Activated CD8-positive, alpha-beta memory T cell treated with anti-CD3 and anti-CD28 coated beads, Interleukin-2, amount 50 U/mL, for 48 hours (primary cell): ENCODE data around the gene PCK1.

Experiments
- DNase-seq: peaks from one replicate; pipeline ENCODE4 v3.0.0-alpha.2; 2020

PCK1 gene

GRCh38 chr20:57589728-57590484, 29.0 kb downstream of the PCK1 start:
- no peak for DNase-seq

- DNase-seq, result no peak
Observed at GRCh38 chr20:57590485-57591288, 29.8 kb downstream of the PCK1 start.

- no peak for DNase-seq
Observed at GRCh38 chr20:57591289-57592229, 30.6 kb downstream of the PCK1 start.

- no peak for DNase-seq
Observed at GRCh38 chr20:57592263-57593092, 31.6 kb downstream of the PCK1 start.

GRCh38 chr20:57593134-57593886, 32.4 kb downstream of the PCK1 start:
- DNase-seq, result no peak

- peak; percentile 90 for DNase-seq
Observed at GRCh38 chr20:57594092-57594951, 33.4 kb downstream of the PCK1 start.

- DNase-seq, result no peak
Observed at GRCh38 chr20:57595041-57596030, 34.4 kb downstream of the PCK1 start.

GRCh38 chr20:57596358-57596757, 35.4 kb downstream of the PCK1 start:
- no peak for DNase-seq

GRCh38 chr20:57596998-57597939, 36.4 kb downstream of the PCK1 start:
- peak; percentile 94 for DNase-seq

- DNase-seq, result no peak
Observed at GRCh38 chr20:57598060-57598459, 37.1 kb downstream of the PCK1 start.

GRCh38 chr20:57598491-57598890, 37.6 kb downstream of the PCK1 start:
- no peak for DNase-seq

GRCh38 chr20:57600320-57601210, 39.7 kb downstream of the PCK1 start:
- no peak for DNase-seq

- no peak for DNase-seq
Observed at GRCh38 chr20:57601211-57601570, 40.3 kb downstream of the PCK1 start.

GRCh38 chr20:57601737-57602136, 40.8 kb downstream of the PCK1 start:
- DNase-seq, result no peak

- DNase-seq, result no peak
Observed at GRCh38 chr20:57603120-57603519, 42.2 kb downstream of the PCK1 start.

- no peak for DNase-seq
Observed at GRCh38 chr20:57605045-57605444, 44.1 kb downstream of the PCK1 start.

GRCh38 chr20:57605878-57606277, 45.0 kb downstream of the PCK1 start:
- DNase-seq, result no peak
